Astrocyte (in vitro differentiated cells and primary cell): ENCODE data around the gene MED22. TPM values are rescaled to one million over a fixed set of nuclear protein-coding genes. Genes with fewer than 3 reads are reported as not detected.

ENCODE experiments used
- DNase-seq: peaks from one replicate; pipeline ENCODE4 v3.0.0-alpha.2; 2010; ENCODE audit warnings: low read depth
- FAIRE-seq: peaks from 2 replicates; lab custom pipeline; 2011; peaks lifted over from hg19 to GRCh38; lab: Jason Lieb, UNC
- H2AFZ ChIP-seq: 2 replicates; pipeline ENCODE4 v1.6.0; 2012; ENCODE audit warnings: low read depth, low read length, inconsistent platforms
- H3K27ac ChIP-seq: 2 replicates; pipeline ENCODE4 v1.5.1; 2011; ENCODE audit warnings: low read depth, low read length, inconsistent platforms
- H3K27me3 ChIP-seq: 2 replicates; pipeline ENCODE4 v1.6.0; 2011; ENCODE audit warnings: low read length, inconsistent platforms; ENCODE audit not compliant: insufficient read depth
- H3K36me3 ChIP-seq: 2 replicates; pipeline ENCODE4 v1.5.1; 2011; ENCODE audit warnings: low read length, inconsistent platforms; ENCODE audit not compliant: insufficient read depth
- H3K4me1 ChIP-seq: 2 replicates; pipeline ENCODE4 v1.5.1; 2011; ENCODE audit warnings: low read length, inconsistent platforms; ENCODE audit not compliant: insufficient read depth
- H3K4me2 ChIP-seq: 2 replicates; pipeline ENCODE4 v1.6.0; 2012; ENCODE audit warnings: low read length, inconsistent platforms
- H3K4me3 ChIP-seq: 2 replicates; pipeline ENCODE4 v1.5.1; 2011; ENCODE audit warnings: low read depth, mild to moderate bottlenecking, low read length, inconsistent platforms; ENCODE audit not compliant: insufficient read depth
- H3K79me2 ChIP-seq: 2 replicates; pipeline ENCODE4 v1.6.0; 2012; ENCODE audit warnings: mild to moderate bottlenecking, low read length, inconsistent platforms; ENCODE audit not compliant: insufficient read depth
- H3K9ac ChIP-seq: 2 replicates; pipeline ENCODE4 v1.6.0; 2012; ENCODE audit warnings: mild to moderate bottlenecking, low read length, inconsistent platforms
- H3K9me3 ChIP-seq: 2 replicates; pipeline ENCODE4 v1.5.1; 2012; ENCODE audit warnings: low read depth, mild to moderate bottlenecking, low read length, inconsistent platforms; ENCODE audit not compliant: insufficient read depth
- H4K20me1 ChIP-seq: 2 replicates; pipeline ENCODE4 v1.6.0; 2012; ENCODE audit warnings: low read length, inconsistent platforms; ENCODE audit not compliant: insufficient read depth
- H3K27ac Mint-ChIP-seq: one replicate; pipeline ENCODE4 v1.8.0; 2021; ENCODE audit warnings: mild to moderate bottlenecking, mixed read lengths; ENCODE audit not compliant: unreplicated experiment
- H3K27me3 Mint-ChIP-seq: one replicate; pipeline ENCODE4 v1.8.0; 2021; ENCODE audit warnings: low read depth, mixed read lengths; ENCODE audit not compliant: unreplicated experiment
- H3K36me3 Mint-ChIP-seq: one replicate; pipeline ENCODE4 v1.8.0; 2021; ENCODE audit warnings: low read depth, mixed read lengths; ENCODE audit not compliant: unreplicated experiment
- H3K4me1 Mint-ChIP-seq: one replicate; pipeline ENCODE4 v1.8.0; 2021; ENCODE audit warnings: low read depth, mixed read lengths; ENCODE audit not compliant: unreplicated experiment
- H3K4me3 Mint-ChIP-seq: one replicate; pipeline ENCODE4 v1.8.0; 2021; ENCODE audit warnings: mild to moderate bottlenecking, moderate library complexity, mixed read lengths; ENCODE audit not compliant: unreplicated experiment
- H3K9me3 Mint-ChIP-seq: one replicate; pipeline ENCODE4 v1.8.0; 2021; ENCODE audit warnings: mild to moderate bottlenecking, mixed read lengths; ENCODE audit not compliant: unreplicated experiment
- CTCF ChIP-seq: IDR thresholded peaks from 2 replicates; pipeline ENCODE4 v1.5.1; 2011; ENCODE audit warnings: low read depth, mild to moderate bottlenecking, inconsistent platforms, low read length, moderate library complexity; ENCODE audit not compliant: insufficient read depth
- EZH2 ChIP-seq: IDR thresholded peaks from 2 replicates; pipeline ENCODE4 v1.6.1; 2012; ENCODE audit warnings: mild to moderate bottlenecking, low read length, inconsistent platforms; ENCODE audit not compliant: insufficient read depth
- total RNA-seq: library from RNA; stranded (reverse); gene quantifications from 2 replicates; pipeline ENCODE4 v1.2.1, GENCODE V29; 2021

MED22 gene
- total RNA-seq, 1 donor from 2014 or later: 28.8 TPM

GRCh38 chr9:133389025-133389557 is 41.2 kb upstream of the MED22 start:
- no peaks in the 10 kb centered on the region for H3K9me3 Mint-ChIP-seq
- no peak overlapping the region for H3K27ac Mint-ChIP-seq
- no peak overlapping the region for H3K4me3 ChIP-seq
- no peak overlapping the region for H3K4me3 Mint-ChIP-seq
- TF ChIP-seq CTCF (no peak), EZH2 (no peak)
- no peaks in the 10 kb centered on the region for H3K79me2 ChIP-seq
- H2AFZ ChIP-seq: no peak overlapping the region
- DNase-seq: no peak
- no peak overlapping the region for H3K27ac ChIP-seq
- H3K36me3 ChIP-seq: no peaks in the 10 kb centered on the region
- peaks cover 34% of the 10 kb centered on the region for H3K27me3 Mint-ChIP-seq
- H3K4me1 ChIP-seq: no peaks in the 10 kb centered on the region
- H3K4me2 ChIP-seq: no peak overlapping the region
- H3K9me3 ChIP-seq: no peaks in the 10 kb centered on the region
- H3K4me1 Mint-ChIP-seq: no peaks in the 10 kb centered on the region
- no peaks in the 10 kb centered on the region for H3K27me3 ChIP-seq
- H3K9ac ChIP-seq: no peak overlapping the region
- no peaks in the 10 kb centered on the region for H3K36me3 Mint-ChIP-seq
- no peaks in the 10 kb centered on the region for H4K20me1 ChIP-seq
- no peak for FAIRE-seq

GRCh38 chr9:133387680-133388079 is 39.7 kb upstream of the MED22 start:
- H3K79me2 ChIP-seq: no peaks in the 10 kb centered on the region
- DNase-seq: no peak
- H3K4me2 ChIP-seq: no peak overlapping the region
- Mint-ChIP-seq H3K36me3 (no peaks in the 10 kb centered on the region), H3K9me3 (no peaks in the 10 kb centered on the region), H3K27ac (no peak overlapping the region), H3K4me3 (no peak overlapping the region), H3K27me3 (peaks cover 31% of the 10 kb centered on the region), H3K4me1 (no peaks in the 10 kb centered on the region)
- no peak for FAIRE-seq
- TF ChIP-seq EZH2 (no peak), CTCF (no peak)
- H3K27ac ChIP-seq: no peak overlapping the region
- H4K20me1 ChIP-seq: no peaks in the 10 kb centered on the region
- no peak overlapping the region for H3K9ac ChIP-seq
- peaks cover 5% of the 10 kb centered on the region for H3K9me3 ChIP-seq
- H2AFZ ChIP-seq: no peak overlapping the region
- no peaks in the 10 kb centered on the region for H3K4me1 ChIP-seq
- no peaks in the 10 kb centered on the region for H3K36me3 ChIP-seq
- H3K4me3 ChIP-seq: no peak overlapping the region
- H3K27me3 ChIP-seq: no peaks in the 10 kb centered on the region

DNA sequence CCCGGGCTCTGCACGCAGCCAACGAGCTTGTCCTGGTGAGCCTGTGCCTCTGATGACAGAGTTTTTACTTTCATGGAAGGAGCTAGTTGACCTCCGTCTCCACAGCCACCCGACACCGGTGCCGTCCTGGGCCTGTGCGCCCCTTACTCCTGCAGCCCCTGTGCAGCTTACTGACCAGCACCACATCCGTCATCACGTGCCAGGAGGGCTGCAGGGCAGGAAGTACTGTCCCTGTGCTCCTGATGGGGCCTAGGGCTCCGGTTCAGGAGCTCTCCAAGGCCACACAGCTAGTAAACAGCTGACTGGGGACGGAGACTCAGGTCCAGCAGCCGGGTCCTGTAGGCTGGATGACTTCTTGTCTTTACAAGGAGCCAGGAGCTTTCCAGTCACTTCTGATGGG is 38.4 kb upstream of the MED22 start:
- Mint-ChIP-seq H3K27ac (no peak overlapping the region), H3K9me3 (peaks cover 1% of the 10 kb centered on the region), H3K4me3 (no peak overlapping the region), H3K4me1 (no peaks in the 10 kb centered on the region), H3K27me3 (peaks cover 28% of the 10 kb centered on the region), H3K36me3 (no peaks in the 10 kb centered on the region)
- no peak overlapping the region for H3K4me3 ChIP-seq
- H3K27me3 ChIP-seq: no peaks in the 10 kb centered on the region
- no peak for TF ChIP-seq CTCF
- no peak for TF ChIP-seq EZH2
- H3K36me3 ChIP-seq: no peaks in the 10 kb centered on the region
- H2AFZ ChIP-seq: no peak overlapping the region
- no peaks in the 10 kb centered on the region for H4K20me1 ChIP-seq
- no peak overlapping the region for H3K9ac ChIP-seq
- peaks cover 5% of the 10 kb centered on the region for H3K9me3 ChIP-seq
- no peaks in the 10 kb centered on the region for H3K79me2 ChIP-seq
- FAIRE-seq: no peak
- no peaks in the 10 kb centered on the region for H3K4me1 ChIP-seq
- H3K4me2 ChIP-seq: no peak overlapping the region
- H3K27ac ChIP-seq: no peak overlapping the region
- no peak for DNase-seq
